KOPT-K1 (cell line): ENCODE data around the gene GALNT17.

Source experiments
- H3K27ac ChIP-seq: fragments of 200-600 bp; sonication (generic); 2 replicates; pipeline ENCODE4 v1.5.1; 2016; ENCODE audit warnings: antibody characterized with exemption, mild to moderate bottlenecking, low read depth, low read length; ENCODE audit not compliant: poor library complexity, severe bottlenecking
- H3K36me3 ChIP-seq: fragments of 200-600 bp; sonication (generic); 2 replicates; pipeline ENCODE4 v1.5.1; 2017; ENCODE audit warnings: antibody characterized with exemption, mild to moderate bottlenecking, low read length, moderate library complexity; ENCODE audit not compliant: insufficient read depth
- H3K9me3 ChIP-seq: fragments of 200-600 bp; sonication (generic); 2 replicates; pipeline ENCODE4 v1.5.1; 2017; ENCODE audit warnings: antibody characterized with exemption, low read length, mild to moderate bottlenecking; ENCODE audit not compliant: insufficient read depth, poor library complexity, severe bottlenecking

GALNT17 gene

DNA sequence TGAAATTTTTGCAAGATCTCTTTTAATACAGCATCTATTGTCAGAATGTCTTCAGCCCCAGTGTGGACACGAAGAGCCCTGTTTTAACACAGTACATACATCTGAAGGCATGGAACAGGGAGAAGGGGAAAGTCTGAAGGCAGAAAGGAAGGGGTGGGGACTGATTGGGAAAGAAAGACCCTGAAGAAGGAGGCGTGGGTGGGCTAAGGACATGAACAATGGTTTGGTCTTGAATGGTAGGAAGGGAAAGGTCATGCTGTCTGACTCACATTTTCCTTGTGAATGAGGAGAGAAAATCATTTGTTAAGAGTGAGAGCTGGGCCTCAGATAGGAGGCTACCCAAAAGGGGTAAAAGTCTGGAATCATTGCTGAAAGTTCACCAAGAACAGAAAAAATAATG lies 297.1 kb downstream of the GALNT17 start:
- Histone ChIP-seq H3K36me3 (no peaks in the 10 kb centered on the region), H3K9me3 (no peaks in the 10 kb centered on the region), H3K27ac (no peak overlapping the region)

GRCh38 chr7:71430246-71430645 lies 298.3 kb downstream of the GALNT17 start:
- Histone ChIP-seq H3K36me3 (no peaks in the 10 kb centered on the region), H3K27ac (no peak overlapping the region), H3K9me3 (no peaks in the 10 kb centered on the region)

- Histone ChIP-seq H3K27ac (no peak overlapping the region), H3K9me3 (no peaks in the 10 kb centered on the region), H3K36me3 (no peaks in the 10 kb centered on the region)
These were observed 307.4 kb downstream of the GALNT17 start for GRCh38 chr7:71439321-71439720.

- no peaks in the 10 kb centered on the region for H3K9me3 ChIP-seq
- no peak overlapping the region for H3K27ac ChIP-seq
- no peaks in the 10 kb centered on the region for H3K36me3 ChIP-seq
These were observed 310.7 kb downstream of the GALNT17 start for GRCh38 chr7:71442492-71443190.

- Histone ChIP-seq H3K36me3 (no peaks in the 10 kb centered on the region), H3K9me3 (no peaks in the 10 kb centered on the region), H3K27ac (no peak overlapping the region)
These were observed 311.2 kb downstream of the GALNT17 start for GRCh38 chr7:71443191-71443530.

GRCh38 chr7:71444130-71444529 lies 312.2 kb downstream of the GALNT17 start:
- Histone ChIP-seq H3K9me3 (no peaks in the 10 kb centered on the region), H3K36me3 (no peaks in the 10 kb centered on the region), H3K27ac (no peak overlapping the region)

- Histone ChIP-seq H3K9me3 (no peaks in the 10 kb centered on the region), H3K36me3 (no peaks in the 10 kb centered on the region), H3K27ac (no peak overlapping the region)
These were observed 321.7 kb downstream of the GALNT17 start for GRCh38 chr7:71453630-71454029.

DNA sequence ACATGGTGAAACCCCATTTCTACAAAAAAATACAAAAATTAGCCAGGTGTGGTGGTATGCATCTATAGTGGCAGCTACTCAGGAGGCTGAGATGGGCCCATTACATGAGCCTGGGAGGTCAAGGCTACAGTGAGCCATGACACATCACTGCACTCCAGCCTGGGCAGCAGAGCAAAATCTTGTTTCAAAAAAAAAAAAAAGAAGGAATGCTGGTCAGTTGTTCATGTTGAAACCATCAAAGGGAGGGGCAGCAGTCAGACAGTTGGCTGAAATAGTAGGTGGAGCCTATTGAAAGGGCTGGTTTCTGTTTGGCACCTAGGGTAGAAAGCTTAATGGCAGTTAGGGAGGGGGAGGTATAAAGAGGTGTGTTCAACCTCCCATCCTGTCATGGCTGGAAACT lies 323.0 kb downstream of the GALNT17 start:
- no peaks in the 10 kb centered on the region for H3K36me3 ChIP-seq
- no peaks in the 10 kb centered on the region for H3K9me3 ChIP-seq
- no peak overlapping the region for H3K27ac ChIP-seq

DNA sequence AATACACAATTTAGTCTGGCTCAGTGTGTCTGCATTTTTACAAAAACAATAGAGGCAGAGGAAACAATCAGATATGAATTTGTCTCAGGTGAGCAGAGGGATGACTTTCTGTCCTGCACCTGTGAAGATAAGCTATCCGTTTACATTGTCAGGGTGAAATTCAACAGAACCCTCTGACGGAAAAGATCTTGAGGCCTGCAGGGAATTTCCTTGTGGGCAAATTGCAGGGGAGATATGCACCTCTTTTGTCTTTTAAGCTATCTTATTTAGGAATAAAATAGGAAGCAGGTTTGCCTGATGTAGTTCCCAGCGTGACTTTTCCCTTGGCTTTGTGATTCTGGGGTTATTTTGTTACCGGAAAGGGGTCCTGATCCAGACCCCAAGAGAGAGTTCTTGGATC lies 325.1 kb downstream of the GALNT17 start:
- H3K9me3 ChIP-seq, result no peaks in the 10 kb centered on the region
- no peaks in the 10 kb centered on the region for H3K36me3 ChIP-seq
- H3K27ac ChIP-seq, result no peak overlapping the region

- Histone ChIP-seq H3K9me3 (no peaks in the 10 kb centered on the region), H3K27ac (no peak overlapping the region)
These were observed 326.1 kb downstream of the GALNT17 start for GRCh38 chr7:71457846-71458590.

DNA sequence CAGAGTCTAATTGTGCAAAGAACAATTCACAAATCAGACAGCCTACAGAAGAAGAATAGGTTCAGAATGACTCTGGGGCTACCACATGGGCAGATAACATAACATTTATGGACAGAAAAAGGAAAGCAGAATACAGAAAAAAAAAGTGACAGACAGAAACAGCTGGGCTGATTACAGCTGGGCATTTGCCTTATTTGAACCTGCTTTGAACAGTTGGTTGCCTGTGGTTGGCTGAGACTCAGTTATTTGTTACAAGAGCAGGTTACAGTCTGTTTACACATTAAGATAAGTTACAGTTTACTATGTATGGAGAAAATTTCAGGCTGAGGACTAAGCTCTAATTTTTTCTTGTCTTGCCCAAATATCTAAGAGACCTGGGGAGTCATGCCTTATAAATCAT lies 327.2 kb downstream of the GALNT17 start:
- Histone ChIP-seq H3K9me3 (no peaks in the 10 kb centered on the region), H3K27ac (no peak overlapping the region)

More at GRCh38 chr7:71457846-71458590, 326.1 kb downstream of the GALNT17 start:
- H3K36me3 ChIP-seq, result no peaks in the 10 kb centered on the region

DNA sequence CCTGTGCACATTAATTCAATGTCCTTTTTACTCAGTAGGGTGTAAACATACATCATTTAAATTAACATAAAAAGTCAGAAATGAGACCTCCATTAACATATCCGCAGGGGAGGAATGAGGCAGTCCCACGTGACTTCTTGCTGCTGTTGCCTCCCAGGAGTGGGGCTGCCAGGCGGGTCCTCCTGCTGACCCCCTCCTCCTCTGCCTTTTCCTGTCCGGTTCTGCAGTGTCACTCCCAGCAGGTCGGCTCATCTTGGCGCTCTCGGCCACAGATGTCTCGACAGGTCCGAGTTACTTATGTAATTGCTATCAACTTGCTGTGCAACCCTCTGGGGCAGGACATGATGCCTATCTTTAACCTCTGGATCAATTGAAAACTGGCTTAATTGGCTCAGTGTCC lies 329.6 kb downstream of the GALNT17 start:
- H3K36me3 ChIP-seq, result no peaks in the 10 kb centered on the region
- no peaks in the 10 kb centered on the region for H3K9me3 ChIP-seq
- no peak overlapping the region for H3K27ac ChIP-seq

More for the DNA sequence above, 327.2 kb downstream of the GALNT17 start:
- no peaks in the 10 kb centered on the region for H3K36me3 ChIP-seq

DNA sequence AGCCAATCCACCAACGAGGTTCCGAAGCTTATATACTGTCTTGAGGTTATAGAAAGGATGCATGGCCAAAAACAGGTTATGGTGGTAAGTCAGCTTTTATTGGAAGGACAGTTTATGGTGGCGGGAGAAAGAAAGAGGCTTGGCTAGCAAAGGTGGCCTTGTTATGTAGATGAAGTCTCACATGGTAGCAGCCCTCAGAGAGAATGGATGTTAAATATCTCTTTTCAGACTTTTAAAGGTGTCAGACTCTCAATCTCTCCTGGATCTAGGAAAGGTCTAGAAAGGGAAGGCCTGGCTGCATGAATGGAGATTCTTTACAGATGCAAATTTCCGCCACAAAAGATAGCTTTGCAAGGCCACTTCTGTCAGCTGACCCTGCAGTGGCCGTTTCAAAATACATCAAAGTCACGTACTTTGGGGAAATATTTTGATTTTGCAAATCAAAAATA lies 333.8 kb downstream of the GALNT17 start:
- Histone ChIP-seq H3K36me3 (no peaks in the 10 kb centered on the region), H3K27ac (no peak overlapping the region), H3K9me3 (no peaks in the 10 kb centered on the region)

DNA sequence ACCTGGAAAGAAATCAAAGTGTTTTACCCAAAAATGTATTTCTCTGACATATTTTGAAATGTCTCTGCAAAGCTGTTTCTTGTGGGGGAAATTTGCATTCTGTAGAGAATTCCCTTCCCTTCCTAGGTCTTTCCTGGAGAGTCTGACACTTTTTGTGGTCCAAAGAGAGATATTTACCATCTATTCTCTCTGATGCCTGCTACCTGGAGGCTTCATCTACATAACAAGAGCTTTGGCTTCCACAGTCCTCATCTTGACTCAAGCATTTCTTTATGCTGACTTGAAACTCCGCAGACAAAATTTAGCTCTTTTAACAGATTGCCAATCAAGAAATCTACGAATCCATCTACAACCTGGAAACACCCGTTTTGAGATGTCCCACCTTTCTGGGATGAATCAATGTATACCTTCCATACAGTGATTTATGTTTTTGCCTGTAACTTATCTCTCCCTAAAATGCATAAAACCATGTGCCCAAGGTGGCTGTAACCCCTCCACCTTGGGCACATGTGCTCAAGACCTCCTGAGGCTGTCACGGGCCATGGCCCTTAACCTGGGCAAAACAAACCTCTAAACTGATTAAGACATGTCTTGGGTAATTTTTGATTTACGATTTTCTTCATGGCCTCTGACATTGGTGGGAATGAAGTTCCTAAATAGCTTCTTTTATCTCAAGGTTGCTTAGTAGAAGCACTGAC lies 334.7 kb downstream of the GALNT17 start:
- Histone ChIP-seq H3K9me3 (no peaks in the 10 kb centered on the region), H3K27ac (no peak overlapping the region), H3K36me3 (no peaks in the 10 kb centered on the region)

DNA sequence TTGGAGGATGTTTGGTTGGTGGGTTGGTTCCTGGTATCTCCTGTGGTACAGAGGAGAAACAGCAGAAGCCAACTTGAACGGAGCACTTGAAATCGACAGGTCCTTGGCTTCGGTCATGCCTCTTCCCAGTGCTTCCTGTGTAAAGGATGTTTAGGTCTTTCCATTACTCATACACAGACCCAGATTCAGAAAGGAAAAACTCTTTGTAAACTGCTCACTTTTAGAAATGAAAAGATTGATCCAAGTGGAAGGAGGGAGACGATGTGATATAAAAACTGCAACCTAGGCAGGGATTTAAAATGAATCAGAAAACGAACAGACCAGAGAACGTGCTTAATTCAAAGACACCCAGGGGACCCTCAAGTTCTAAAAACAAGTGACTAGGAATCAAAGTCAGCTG lies 338.4 kb downstream of the GALNT17 start:
- H3K9me3 ChIP-seq, result no peaks in the 10 kb centered on the region
- no peaks in the 10 kb centered on the region for H3K36me3 ChIP-seq
- no peak overlapping the region for H3K27ac ChIP-seq
